ENCODE measurements around the gene ARHGAP15.
A peak's percentile ranks its signal among the peaks of the same experiment; 100 is the strongest.

ARHGAP15 gene

GRCh38 chr2:143545949-143546255 lies 416.7 kb downstream of the ARHGAP15 start:
- DNase-seq: no peak

- DNase-seq: no peak
Observed at GRCh38 chr2:143548032-143548431, 418.8 kb downstream of the ARHGAP15 start.

GRCh38 chr2:143550500-143550899 lies 421.3 kb downstream of the ARHGAP15 start:
- no peak for DNase-seq

GRCh38 chr2:143551971-143552650 lies 422.9 kb downstream of the ARHGAP15 start:
- no peak for DNase-seq

- no peak for DNase-seq
Observed at GRCh38 chr2:143553261-143553660, 424.0 kb downstream of the ARHGAP15 start.

GRCh38 chr2:143558665-143559064 lies 429.4 kb downstream of the ARHGAP15 start:
- peak; percentile 31 for DNase-seq

GRCh38 chr2:143559147-143559546 lies 429.9 kb downstream of the ARHGAP15 start:
- no peak for DNase-seq

- DNase-seq: no peak
Observed at GRCh38 chr2:143560724-143561123, 431.5 kb downstream of the ARHGAP15 start.

- no peak for DNase-seq
Observed at GRCh38 chr2:143564419-143564818, 435.2 kb downstream of the ARHGAP15 start.

- no peak for DNase-seq
Observed at GRCh38 chr2:143571747-143572146, 442.5 kb downstream of the ARHGAP15 start.

GRCh38 chr2:143572421-143572820 lies 443.2 kb downstream of the ARHGAP15 start:
- no peak for DNase-seq

- no peak for DNase-seq
Observed at GRCh38 chr2:143574069-143574468, 444.9 kb downstream of the ARHGAP15 start.

GRCh38 chr2:143575340-143575739 lies 446.1 kb downstream of the ARHGAP15 start:
- DNase-seq: no peak

GRCh38 chr2:143577489-143577888 lies 448.3 kb downstream of the ARHGAP15 start:
- no peak for DNase-seq

GRCh38 chr2:143579456-143579855 lies 450.2 kb downstream of the ARHGAP15 start:
- DNase-seq: no peak

GRCh38 chr2:143581134-143581533 lies 451.9 kb downstream of the ARHGAP15 start:
- DNase-seq: no peak

GRCh38 chr2:143582046-143582747 lies 453.0 kb downstream of the ARHGAP15 start:
- DNase-seq: no peak

GRCh38 chr2:143584936-143585335 lies 455.7 kb downstream of the ARHGAP15 start:
- no peak for DNase-seq

- no peak for DNase-seq
Observed at GRCh38 chr2:143586119-143586518, 456.9 kb downstream of the ARHGAP15 start.

- DNase-seq: no peak
Observed at GRCh38 chr2:143588746-143589145, 459.5 kb downstream of the ARHGAP15 start.

GRCh38 chr2:143594161-143594560 lies 464.9 kb downstream of the ARHGAP15 start:
- DNase-seq: no peak

- no peak for DNase-seq
Observed at GRCh38 chr2:143594745-143595144, 465.5 kb downstream of the ARHGAP15 start.

- no peak for DNase-seq
Observed at GRCh38 chr2:143600116-143600515, 470.9 kb downstream of the ARHGAP15 start.

- no peak for DNase-seq
Observed at GRCh38 chr2:143601828-143602227, 472.6 kb downstream of the ARHGAP15 start.

Data from DMS79 treated with DMSO at 0.1 percent for 48 hours (cell line).